ENCODE results near the gene SULT2B1.

SULT2B1 gene

GRCh38 chr19:48618278-48618915, 66.4 kb downstream of the SULT2B1 start:
- in situ Hi-C loops (cut with MboI; ENCODE audit: low sequenced_read_pairs): no loop called here

GRCh38 chr19:48618916-48619691, 67.1 kb downstream of the SULT2B1 start, which contains the start of the genes RPL18 and SPHK2:
RPL18 (minus strand) TSS chr19:48619178; CDS start chr19:48619143, 35 bp downstream.
SPHK2 (plus strand) TSS chr19:48619506; CDS start chr19:48620515, 1,009 bp downstream.
- in situ Hi-C loops (cut with MboI; ENCODE audit: low sequenced_read_pairs): no loop called here

- in situ Hi-C loops (cut with MboI; ENCODE audit: low sequenced_read_pairs): no loop called here
Observed at GRCh38 chr19:48619692-48620585, 68.0 kb downstream of the SULT2B1 start.

GRCh38 chr19:48623556-48624066, 71.6 kb downstream of the SULT2B1 start:
- in situ Hi-C loops (cut with MboI; ENCODE audit: low sequenced_read_pairs): no loop called here

GRCh38 chr19:48624067-48624594, 72.2 kb downstream of the SULT2B1 start:
- in situ Hi-C loops (cut with MboI; ENCODE audit: low sequenced_read_pairs): no loop called here

- in situ Hi-C loops (cut with MboI; ENCODE audit: low sequenced_read_pairs): loop anchor here (25.0 kb wide), 1 partner anchor 337 kb away; the partner anchor contains the start of genes BAX and FTL
Observed at GRCh38 chr19:48624791-48625723, 73.1 kb downstream of the SULT2B1 start.

- in situ Hi-C loops (cut with MboI; ENCODE audit: low sequenced_read_pairs): loop anchor here (25.0 kb wide), 1 partner anchor 336 kb away; the partner anchor contains the start of genes BAX and FTL
Observed at GRCh38 chr19:48625891-48626327, 73.9 kb downstream of the SULT2B1 start.

GRCh38 chr19:48627201-48627864, 75.4 kb downstream of the SULT2B1 start:
- in situ Hi-C loops (cut with MboI; ENCODE audit: low sequenced_read_pairs): loop anchor here (25.0 kb wide), 1 partner anchor 335 kb away; the partner anchor contains the start of genes BAX and FTL

GRCh38 chr19:48627865-48628314, 75.9 kb downstream of the SULT2B1 start:
- in situ Hi-C loops (cut with MboI; ENCODE audit: low sequenced_read_pairs): loop anchor here (25.0 kb wide), 1 partner anchor 334 kb away; the partner anchor contains the start of genes BAX and FTL

- in situ Hi-C loops (cut with MboI; ENCODE audit: low sequenced_read_pairs): loop anchor here (25.0 kb wide), 1 partner anchor 334 kb away; the partner anchor contains the start of genes BAX and FTL
Observed at GRCh38 chr19:48628486-48629296, 76.7 kb downstream of the SULT2B1 start.

GRCh38 chr19:48629297-48629598, 77.3 kb downstream of the SULT2B1 start:
- in situ Hi-C loops (cut with MboI; ENCODE audit: low sequenced_read_pairs): loop anchor here (25.0 kb wide), 1 partner anchor 333 kb away; the partner anchor contains the start of genes BAX and FTL

- in situ Hi-C loops (cut with MboI; ENCODE audit: low sequenced_read_pairs): loop anchor here (25.0 kb wide), 1 partner anchor 333 kb away; the partner anchor contains the start of genes BAX and FTL
Observed at GRCh38 chr19:48629599-48630295, 77.8 kb downstream of the SULT2B1 start.

- in situ Hi-C loops (cut with MboI; ENCODE audit: low sequenced_read_pairs): loop anchor here (25.0 kb wide), 1 partner anchor 332 kb away; the partner anchor contains the start of genes BAX and FTL
Observed at GRCh38 chr19:48630296-48631063, 78.5 kb downstream of the SULT2B1 start.

- in situ Hi-C loops (cut with MboI; ENCODE audit: low sequenced_read_pairs): loop anchor here (25.0 kb wide), 1 partner anchor 331 kb away; the partner anchor contains the start of genes BAX and FTL
Observed at GRCh38 chr19:48631225-48631624, 79.3 kb downstream of the SULT2B1 start.

- in situ Hi-C loops (cut with MboI; ENCODE audit: low sequenced_read_pairs): loop anchor here (25.0 kb wide), 1 partner anchor 330 kb away; the partner anchor contains the start of genes BAX and FTL
Observed at GRCh38 chr19:48632286-48632685, 80.3 kb downstream of the SULT2B1 start.

GRCh38 chr19:48632692-48633147, 80.7 kb downstream of the SULT2B1 start:
- in situ Hi-C loops (cut with MboI; ENCODE audit: low sequenced_read_pairs): loop anchor here (25.0 kb wide), 1 partner anchor 330 kb away; the partner anchor contains the start of genes BAX and FTL

Data from HL-60/S4 treated with retinoic acid at 250 ng/mL for 4 days and 3 days (cell line).